Measurements from ENCODE around the gene BLMH.

BLMH gene

GRCh38 chr17:30302241-30302640, 10.5 kb upstream of the BLMH start:
- H3K9ac ChIP-seq (ENCODE audit: low read length) = no peak overlapping the region
- H3K4me3 ChIP-seq (ENCODE audit: low read length) = no peak overlapping the region
- H3K4me1 ChIP-seq (ENCODE audit: control insufficient read depth, low read depth, low read length) = no peaks in the 10 kb centered on the region
- no peak overlapping the region for H3K56ac ChIP-seq (ENCODE audit: low read length)
- H3K18ac ChIP-seq (ENCODE audit: low read length) = no peak overlapping the region
- H3K23ac ChIP-seq (ENCODE audit: low read length) = no peak overlapping the region
- no peak overlapping the region for H4K5ac ChIP-seq (ENCODE audit: low read length)
- no peak overlapping the region for H3K4ac ChIP-seq (ENCODE audit: low read depth, low read length)
- H4K8ac ChIP-seq (ENCODE audit: low read depth, low read length) = no peak overlapping the region
- H2BK120ac ChIP-seq (ENCODE audit: low read depth, low read length) = no peak overlapping the region
- H3K36me3 ChIP-seq (ENCODE audit: control insufficient read depth, insufficient read depth, low read length) = no peaks in the 10 kb centered on the region
- WGBS (ENCODE audit: extremely low coverage, insufficient coverage, low lambda C conversion rate) = no CpG with 5 or more reads among the region's 3 CpGs
- no peaks in the 10 kb centered on the region for H3K27me3 ChIP-seq (ENCODE audit: insufficient read depth, low read length, poor library complexity)
- H2BK5ac ChIP-seq (ENCODE audit: low read length) = no peak overlapping the region
- H2BK15ac ChIP-seq (replicated peaks; ENCODE audit: low read depth) = no peak overlapping the region
- DNase-seq = no peak
- H3K79me1 ChIP-seq (ENCODE audit: low read length) = no peaks in the 10 kb centered on the region
- H3K79me2 ChIP-seq (ENCODE audit: control insufficient read depth, insufficient read depth, low read length) = no peaks in the 10 kb centered on the region
- no peak overlapping the region for H3K4me2 ChIP-seq (ENCODE audit: low read length)
- H3K27ac ChIP-seq (ENCODE audit: low read depth, low read length) = no peak overlapping the region
- H2AK5ac ChIP-seq (ENCODE audit: low read length) = no peak overlapping the region

- H3K4me1 ChIP-seq (ENCODE audit: control insufficient read depth, low read depth, low read length) = no peaks in the 10 kb centered on the region
- H3K56ac ChIP-seq (ENCODE audit: low read length) = no peak overlapping the region
- no peak overlapping the region for H3K23ac ChIP-seq (ENCODE audit: low read length)
- DNase-seq = no peak
- no peak overlapping the region for H2BK120ac ChIP-seq (ENCODE audit: low read depth, low read length)
- H3K4me3 ChIP-seq (ENCODE audit: low read length) = no peak overlapping the region
- no peaks in the 10 kb centered on the region for H3K79me1 ChIP-seq (ENCODE audit: low read length)
- H2BK5ac ChIP-seq (ENCODE audit: low read length) = no peak overlapping the region
- H2AK5ac ChIP-seq (ENCODE audit: low read length) = no peak overlapping the region
- no peak overlapping the region for H3K4me2 ChIP-seq (ENCODE audit: low read length)
- H3K36me3 ChIP-seq (ENCODE audit: control insufficient read depth, insufficient read depth, low read length) = no peaks in the 10 kb centered on the region
- no peak overlapping the region for H2BK15ac ChIP-seq (replicated peaks; ENCODE audit: low read depth)
- H3K4ac ChIP-seq (ENCODE audit: low read depth, low read length) = no peak overlapping the region
- H4K5ac ChIP-seq (ENCODE audit: low read length) = no peak overlapping the region
- no peak overlapping the region for H3K18ac ChIP-seq (ENCODE audit: low read length)
- no peaks in the 10 kb centered on the region for H3K27me3 ChIP-seq (ENCODE audit: insufficient read depth, low read length, poor library complexity)
- no peak overlapping the region for H4K8ac ChIP-seq (ENCODE audit: low read depth, low read length)
- H3K9ac ChIP-seq (ENCODE audit: low read length) = no peak overlapping the region
- no peak overlapping the region for H3K27ac ChIP-seq (ENCODE audit: low read depth, low read length)
- H3K79me2 ChIP-seq (ENCODE audit: control insufficient read depth, insufficient read depth, low read length) = no peaks in the 10 kb centered on the region
Observed at GRCh38 chr17:30300818-30301217, 9.1 kb upstream of the BLMH start.

- no peaks in the 10 kb centered on the region for H3K27me3 ChIP-seq (ENCODE audit: insufficient read depth, low read length, poor library complexity)
- H2AK5ac ChIP-seq (ENCODE audit: low read length) = no peak overlapping the region
- H3K23ac ChIP-seq (ENCODE audit: low read length) = no peak overlapping the region
- H4K5ac ChIP-seq (ENCODE audit: low read length) = no peak overlapping the region
- no peak for DNase-seq
- H2BK5ac ChIP-seq (ENCODE audit: low read length) = no peak overlapping the region
- H3K18ac ChIP-seq (ENCODE audit: low read length) = no peak overlapping the region
- H3K36me3 ChIP-seq (ENCODE audit: control insufficient read depth, insufficient read depth, low read length) = no peaks in the 10 kb centered on the region
- H3K27ac ChIP-seq (ENCODE audit: low read depth, low read length) = no peak overlapping the region
- no peak overlapping the region for H3K4me3 ChIP-seq (ENCODE audit: low read length)
- no peak overlapping the region for H3K4ac ChIP-seq (ENCODE audit: low read depth, low read length)
- H2BK120ac ChIP-seq (ENCODE audit: low read depth, low read length) = no peak overlapping the region
- WGBS (ENCODE audit: extremely low coverage, insufficient coverage, low lambda C conversion rate) = no CpG with 5 or more reads among the region's 1 CpG
- no peak overlapping the region for H3K56ac ChIP-seq (ENCODE audit: low read length)
- no peak overlapping the region for H4K8ac ChIP-seq (ENCODE audit: low read depth, low read length)
- no peak overlapping the region for H3K9ac ChIP-seq (ENCODE audit: low read length)
- H2BK15ac ChIP-seq (replicated peaks; ENCODE audit: low read depth) = no peak overlapping the region
- no peaks in the 10 kb centered on the region for H3K4me1 ChIP-seq (ENCODE audit: control insufficient read depth, low read depth, low read length)
- H3K79me1 ChIP-seq (ENCODE audit: low read length) = no peaks in the 10 kb centered on the region
- no peak overlapping the region for H3K4me2 ChIP-seq (ENCODE audit: low read length)
- no peaks in the 10 kb centered on the region for H3K79me2 ChIP-seq (ENCODE audit: control insufficient read depth, insufficient read depth, low read length)
Observed at GRCh38 chr17:30299000-30299399, 7.3 kb upstream of the BLMH start.

GRCh38 chr17:30297715-30298114, 6.0 kb upstream of the BLMH start:
- no peak overlapping the region for H3K4me3 ChIP-seq (ENCODE audit: low read length)
- no peak overlapping the region for H4K5ac ChIP-seq (ENCODE audit: low read length)
- no peak overlapping the region for H3K23ac ChIP-seq (ENCODE audit: low read length)
- H3K9ac ChIP-seq (ENCODE audit: low read length) = no peak overlapping the region
- H2BK120ac ChIP-seq (ENCODE audit: low read depth, low read length) = no peak overlapping the region
- H3K79me1 ChIP-seq (ENCODE audit: low read length) = no peaks in the 10 kb centered on the region
- no peak for DNase-seq
- no peak overlapping the region for H3K4me2 ChIP-seq (ENCODE audit: low read length)
- H3K4me1 ChIP-seq (ENCODE audit: control insufficient read depth, low read depth, low read length) = no peaks in the 10 kb centered on the region
- H2BK5ac ChIP-seq (ENCODE audit: low read length) = no peak overlapping the region
- no peak overlapping the region for H3K4ac ChIP-seq (ENCODE audit: low read depth, low read length)
- no peak overlapping the region for H3K27ac ChIP-seq (ENCODE audit: low read depth, low read length)
- no peaks in the 10 kb centered on the region for H3K79me2 ChIP-seq (ENCODE audit: control insufficient read depth, insufficient read depth, low read length)
- whole genome bisulfite sequencing (ENCODE audit: extremely low coverage, insufficient coverage, low lambda C conversion rate) = no CpG with 5 or more reads among the region's 4 CpGs
- H3K18ac ChIP-seq (ENCODE audit: low read length) = no peak overlapping the region
- H3K56ac ChIP-seq (ENCODE audit: low read length) = no peak overlapping the region
- no peaks in the 10 kb centered on the region for H3K36me3 ChIP-seq (ENCODE audit: control insufficient read depth, insufficient read depth, low read length)
- no peak overlapping the region for H2AK5ac ChIP-seq (ENCODE audit: low read length)
- H4K8ac ChIP-seq (ENCODE audit: low read depth, low read length) = no peak overlapping the region
- no peak overlapping the region for H2BK15ac ChIP-seq (replicated peaks; ENCODE audit: low read depth)
- H3K27me3 ChIP-seq (ENCODE audit: insufficient read depth, low read length, poor library complexity) = no peaks in the 10 kb centered on the region

- Histone ChIP-seq H3K23ac (ENCODE audit: low read length) (no peak overlapping the region), H3K79me2 (ENCODE audit: control insufficient read depth, insufficient read depth, low read length) (no peaks in the 10 kb centered on the region), H3K36me3 (ENCODE audit: control insufficient read depth, insufficient read depth, low read length) (no peaks in the 10 kb centered on the region), H2BK120ac (ENCODE audit: low read depth, low read length) (no peak overlapping the region), H3K4me1 (ENCODE audit: control insufficient read depth, low read depth, low read length) (peaks cover 2% of the 10 kb centered on the region), H4K5ac (ENCODE audit: low read length) (no peak overlapping the region), H3K4me3 (ENCODE audit: low read length) (no peak overlapping the region), H3K56ac (ENCODE audit: low read length) (no peak overlapping the region), H2AK5ac (ENCODE audit: low read length) (no peak overlapping the region), H3K18ac (ENCODE audit: low read length) (no peak overlapping the region), H2BK15ac (replicated peaks; ENCODE audit: low read depth) (no peak overlapping the region), H3K4ac (ENCODE audit: low read depth, low read length) (no peak overlapping the region), H3K9ac (ENCODE audit: low read length) (no peak overlapping the region), H3K27ac (ENCODE audit: low read depth, low read length) (no peak overlapping the region), H2BK5ac (ENCODE audit: low read length) (no peak overlapping the region), H3K79me1 (ENCODE audit: low read length) (no peaks in the 10 kb centered on the region), H3K27me3 (ENCODE audit: insufficient read depth, low read length, poor library complexity) (no peaks in the 10 kb centered on the region), H4K8ac (ENCODE audit: low read depth, low read length) (no peak overlapping the region), H3K4me2 (ENCODE audit: low read length) (no peak overlapping the region)
- WGBS (ENCODE audit: extremely low coverage, insufficient coverage, low lambda C conversion rate) = no CpG with 5 or more reads among the region's 5 CpGs
- DNase-seq = no peak
Observed at GRCh38 chr17:30296499-30297080, 4.8 kb upstream of the BLMH start.

GRCh38 chr17:30292286-30292858, 628 bp upstream of the BLMH start:
- H3K4me3 ChIP-seq (ENCODE audit: low read length) = peak overlapping the region; percentile 65

More at GRCh38 chr17:30292286-30292858, 628 bp upstream of the BLMH start:
- Histone ChIP-seq H3K4me1 (ENCODE audit: control insufficient read depth, low read depth, low read length) (peaks cover 5% of the 10 kb centered on the region), H3K4me2 (ENCODE audit: low read length) (peak overlapping the region; percentile 74), H4K5ac (ENCODE audit: low read length) (peak overlapping the region; percentile 84), H2AK5ac (ENCODE audit: low read length) (no peak overlapping the region), H4K8ac (ENCODE audit: low read depth, low read length) (no peak overlapping the region), H2BK5ac (ENCODE audit: low read length) (peak overlapping the region; percentile 53), H3K18ac (ENCODE audit: low read length) (peak overlapping the region; percentile 93), H3K79me1 (ENCODE audit: low read length) (peaks cover 6% of the 10 kb centered on the region), H2BK15ac (replicated peaks; ENCODE audit: low read depth) (no peak overlapping the region), H3K56ac (ENCODE audit: low read length) (peak overlapping the region; percentile 94), H3K27me3 (ENCODE audit: insufficient read depth, low read length, poor library complexity) (no peaks in the 10 kb centered on the region), H3K79me2 (ENCODE audit: control insufficient read depth, insufficient read depth, low read length) (peaks cover 9% of the 10 kb centered on the region), H3K36me3 (ENCODE audit: control insufficient read depth, insufficient read depth, low read length) (peaks cover 1% of the 10 kb centered on the region), H3K27ac (ENCODE audit: low read depth, low read length) (peak overlapping the region; percentile 60), H3K23ac (ENCODE audit: low read length) (peak overlapping the region; percentile 66), H3K9ac (ENCODE audit: low read length) (peak overlapping the region; percentile 87), H2BK120ac (ENCODE audit: low read depth, low read length) (no peak overlapping the region), H3K4ac (ENCODE audit: low read depth, low read length) (no peak overlapping the region)
- peak; percentile 92 for DNase-seq
- WGBS (ENCODE audit: extremely low coverage, insufficient coverage, low lambda C conversion rate) = no CpG with 5 or more reads among the region's 17 CpGs

All from mesendoderm (in vitro differentiated cells).